Smooth muscle cell (in vitro differentiated cells): ENCODE measurements around the gene RAB10. TPM values are rescaled to one million over a fixed set of nuclear protein-coding genes. Genes with fewer than 3 reads are reported as not detected.
A peak's percentile ranks its signal among the peaks of the same experiment; 100 is the strongest.

ENCODE experiments used
- DNase-seq: peaks from one replicate; lab custom pipeline; 2025; ENCODE audit not compliant: unreplicated experiment; lab: John Stamatoyannopoulos, UW
- H2AFZ ChIP-seq: fragments of 200-600 bp; sonication (generic); 2 replicates; pipeline ENCODE4 v1.6.0; 2016; ENCODE audit warnings: antibody characterized with exemption, low read depth, mild to moderate bottlenecking
- H3F3A ChIP-seq: fragments of 200-600 bp; sonication (generic); 2 replicates; pipeline ENCODE4 v1.6.0; 2017; ENCODE audit warnings: antibody characterized with exemption, low read depth
- H3K27ac ChIP-seq: fragments of 200-600 bp; sonication (generic); 2 replicates; pipeline ENCODE4 v1.5.1; 2016; ENCODE audit warnings: low read depth, mild to moderate bottlenecking
- H3K27me3 ChIP-seq: fragments of 200-600 bp; sonication (generic); 2 replicates; pipeline ENCODE4 v1.6.1; 2016; ENCODE audit warnings: low read depth, mild to moderate bottlenecking
- H3K36me3 ChIP-seq: fragments of 200-600 bp; sonication (generic); 2 replicates; pipeline ENCODE4 v1.5.1; 2016; ENCODE audit warnings: low read depth
- H3K4me1 ChIP-seq: fragments of 200-600 bp; sonication (generic); 2 replicates; pipeline ENCODE4 v1.5.1; 2016; ENCODE audit warnings: low read depth
- H3K4me2 ChIP-seq: fragments of 200-600 bp; sonication (generic); 2 replicates; pipeline ENCODE4 v1.6.0; 2016; ENCODE audit warnings: mild to moderate bottlenecking
- H3K4me3 ChIP-seq: fragments of 200-600 bp; sonication (generic); 2 replicates; pipeline ENCODE4 v1.5.1; 2016; ENCODE audit warnings: mild to moderate bottlenecking
- H3K79me2 ChIP-seq: fragments of 200-600 bp; sonication (generic); 2 replicates; pipeline ENCODE4 v1.6.0; 2016; ENCODE audit warnings: low read depth, mild to moderate bottlenecking
- H3K9ac ChIP-seq: fragments of 200-600 bp; sonication (generic); 2 replicates; pipeline ENCODE4 v1.6.0; 2016; ENCODE audit warnings: low read depth
- H3K9me3 ChIP-seq: fragments of 200-600 bp; sonication (generic); replicated peaks from 2 replicates; pipeline ENCODE4 v1.5.1; 2016; ENCODE audit warnings: low read depth
- H4K20me1 ChIP-seq: fragments of 200-600 bp; sonication (generic); 2 replicates; pipeline ENCODE4 v1.6.0; 2016; ENCODE audit warnings: low read depth
- WGBS: methylation state at CpG from one replicate; pipeline ENCODE4 v1.1.7; 2016; ENCODE audit warnings: low lambda C conversion rate; 5-methylcytosine and 5-hydroxymethylcytosine counted together
- polyA plus RNA-seq: library from polyadenylated mRNA; unstranded; fragments of >200 nt; fragmentation: Nextera tagmentation; extraction: Ambion mirVana; gene quantifications from 2 replicates; pipeline ENCODE4 v1.2.1, GENCODE V29; 2016
- total RNA-seq: library from RNA; depleted of rRNA; stranded (reverse); fragments of >200 nt; gene quantifications from 2 replicates; pipeline ENCODE4 v1.2.3, GENCODE V29; 2014
- TF ChIP-seq, protein P1 (sequence below): fragments of 200-600 bp; sonication (generic); IDR thresholded peaks from 2 replicates; pipeline ENCODE4 v1.5.1; 2017; ENCODE audit warnings: borderline replicate concordance, mild to moderate bottlenecking, antibody characterized with exemption; ENCODE audit not compliant: insufficient read depth, poor library complexity, severe bottlenecking

RAB10 gene
- total RNA-seq (121 and 149 TPM in 2 replicates), polyA plus RNA-seq (101 and 111 TPM in 2 replicates)

DNA sequence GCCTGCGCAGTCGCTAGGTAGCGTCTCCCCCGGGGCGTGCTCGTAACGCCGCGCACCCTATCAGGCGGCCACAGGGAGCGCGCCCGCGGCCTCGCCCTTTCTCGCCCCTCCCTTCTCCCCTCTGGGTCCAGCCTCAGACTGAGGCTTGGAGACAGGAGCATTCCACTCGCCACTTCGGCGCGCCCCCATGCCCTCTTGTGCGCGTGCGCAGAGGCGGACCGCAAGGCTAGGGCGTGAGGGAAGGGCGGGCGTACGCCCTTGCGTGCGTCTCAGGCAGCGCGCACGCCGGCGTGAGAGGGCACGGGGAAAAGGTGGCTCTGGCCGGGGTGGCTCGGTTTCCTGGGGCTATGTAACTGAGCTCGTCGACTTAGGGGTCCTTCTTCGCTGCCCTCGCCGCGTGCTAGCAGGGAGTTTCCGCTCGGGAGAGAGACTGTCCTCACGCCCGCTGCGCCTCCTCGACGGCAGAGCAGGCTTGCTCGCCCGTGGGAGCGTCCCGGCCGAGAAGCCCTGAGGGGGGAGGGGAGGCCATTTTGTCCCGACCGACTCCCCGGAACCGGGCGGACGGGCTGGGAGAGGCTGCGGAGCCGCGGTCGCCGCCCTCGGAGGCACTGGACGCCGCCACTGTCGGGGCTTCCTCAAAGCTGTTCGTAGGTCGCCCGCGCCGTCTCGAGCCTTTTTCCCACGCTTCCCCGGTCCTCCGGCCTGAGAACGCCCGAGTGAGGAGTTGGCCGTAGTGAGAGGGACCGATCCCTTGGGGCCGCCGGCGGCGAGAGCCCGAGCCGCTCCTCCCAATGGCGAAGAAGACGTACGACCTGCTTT is at the start of gene RAB10:
TSS of gene RAB10 (plus strand) at position 267 of the 819 bp plus-strand sequence. CDS start at position 792, 525 bp downstream.
- Histone ChIP-seq H2AFZ (peak within 1 kb of the TSS; percentile 87), H3K4me3 (peak within 1 kb of the TSS; percentile 82), H3K27ac (peak within 1 kb of the TSS; percentile 86), H3F3A (no peaks in the 10 kb centered on the region), H3K9me3 (no peaks in the 10 kb centered on the region), H3K79me2 (peaks cover 49% of the 10 kb centered on the region), H4K20me1 (peaks cover 48% of the 10 kb centered on the region), H3K4me2 (peak within 1 kb of the TSS; percentile 91), H3K4me1 (peaks cover 5% of the 10 kb centered on the region), H3K9ac (peak within 1 kb of the TSS; percentile 84), H3K36me3 (no peaks in the 10 kb centered on the region), H3K27me3 (no peaks in the 10 kb centered on the region)
- TF ChIP-seq, protein P1, sequence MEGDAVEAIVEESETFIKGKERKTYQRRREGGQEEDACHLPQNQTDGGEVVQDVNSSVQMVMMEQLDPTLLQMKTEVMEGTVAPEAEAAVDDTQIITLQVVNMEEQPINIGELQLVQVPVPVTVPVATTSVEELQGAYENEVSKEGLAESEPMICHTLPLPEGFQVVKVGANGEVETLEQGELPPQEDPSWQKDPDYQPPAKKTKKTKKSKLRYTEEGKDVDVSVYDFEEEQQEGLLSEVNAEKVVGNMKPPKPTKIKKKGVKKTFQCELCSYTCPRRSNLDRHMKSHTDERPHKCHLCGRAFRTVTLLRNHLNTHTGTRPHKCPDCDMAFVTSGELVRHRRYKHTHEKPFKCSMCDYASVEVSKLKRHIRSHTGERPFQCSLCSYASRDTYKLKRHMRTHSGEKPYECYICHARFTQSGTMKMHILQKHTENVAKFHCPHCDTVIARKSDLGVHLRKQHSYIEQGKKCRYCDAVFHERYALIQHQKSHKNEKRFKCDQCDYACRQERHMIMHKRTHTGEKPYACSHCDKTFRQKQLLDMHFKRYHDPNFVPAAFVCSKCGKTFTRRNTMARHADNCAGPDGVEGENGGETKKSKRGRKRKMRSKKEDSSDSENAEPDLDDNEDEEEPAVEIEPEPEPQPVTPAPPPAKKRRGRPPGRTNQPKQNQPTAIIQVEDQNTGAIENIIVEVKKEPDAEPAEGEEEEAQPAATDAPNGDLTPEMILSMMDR, result no peak
- WGBS, result 1% methylated on average over 75 of the region's 94 CpGs
- peak; percentile 94 for DNase-seq

DNA sequence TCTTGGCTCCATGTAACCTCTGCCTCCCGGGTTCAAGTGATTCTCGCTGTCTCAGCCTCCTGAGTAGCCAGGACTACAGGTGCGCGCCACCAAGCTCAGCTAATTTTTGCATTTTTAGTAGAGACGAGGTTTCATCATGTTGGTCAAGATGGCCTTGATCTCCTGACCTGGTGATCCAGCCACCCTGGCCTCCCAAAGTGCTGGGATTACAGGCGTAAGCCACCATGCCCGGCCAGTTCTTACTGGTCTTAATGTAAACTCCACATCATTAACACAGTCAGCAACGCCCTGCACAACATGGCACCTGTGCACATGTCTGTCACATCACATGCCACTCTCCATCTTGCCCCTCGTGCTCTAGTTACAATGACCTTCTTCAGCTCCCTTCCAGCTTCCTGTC is 45.8 kb upstream of the RAB10 start:
- H3K4me1 ChIP-seq, result no peaks in the 10 kb centered on the region
- H3K4me2 ChIP-seq, result no peak overlapping the region
- no peak overlapping the region for H2AFZ ChIP-seq
- no peak overlapping the region for H3K9ac ChIP-seq
- H3K27ac ChIP-seq, result no peak overlapping the region
- H3K27me3 ChIP-seq, result no peaks in the 10 kb centered on the region
- TF ChIP-seq, protein P1, result no peak
- H3F3A ChIP-seq, result peaks cover 3% of the 10 kb centered on the region
- no peaks in the 10 kb centered on the region for H3K36me3 ChIP-seq
- no peaks in the 10 kb centered on the region for H3K79me2 ChIP-seq
- H3K4me3 ChIP-seq, result no peak overlapping the region
- no peak for DNase-seq
- WGBS, result 95% methylated on average over 9 of the region's 9 CpGs
- no peaks in the 10 kb centered on the region for H3K9me3 ChIP-seq
- no peaks in the 10 kb centered on the region for H4K20me1 ChIP-seq

DNA sequence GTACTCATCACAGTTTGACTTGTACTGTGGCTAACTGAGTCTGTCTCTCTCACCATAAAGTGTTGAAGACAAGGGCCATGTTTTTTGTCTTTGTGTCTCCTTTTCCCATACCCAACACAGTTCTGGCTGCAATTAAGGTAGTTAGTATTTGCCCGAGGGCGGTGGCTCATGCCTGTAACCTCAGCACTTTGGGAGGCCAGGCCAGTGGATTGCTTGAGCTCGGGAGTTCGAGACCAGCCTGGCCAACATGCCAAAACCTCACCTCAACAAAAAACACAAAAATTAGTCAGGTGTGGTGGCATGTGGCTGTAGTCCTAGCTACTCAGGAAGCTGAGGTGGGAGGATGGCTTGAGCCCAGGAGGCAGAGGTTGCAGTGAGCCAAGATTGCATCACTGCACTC is 44.7 kb upstream of the RAB10 start:
- no peaks in the 10 kb centered on the region for H4K20me1 ChIP-seq
- no peaks in the 10 kb centered on the region for H3K9me3 ChIP-seq
- H2AFZ ChIP-seq, result no peak overlapping the region
- DNase-seq, result no peak
- H3K4me2 ChIP-seq, result no peak overlapping the region
- 83% methylated on average over 4 of the region's 4 CpGs for WGBS
- no peak overlapping the region for H3K27ac ChIP-seq
- H3K4me3 ChIP-seq, result no peak overlapping the region
- TF ChIP-seq, protein P1, result no peak
- H3K36me3 ChIP-seq, result no peaks in the 10 kb centered on the region
- H3K79me2 ChIP-seq, result no peaks in the 10 kb centered on the region
- no peak overlapping the region for H3K9ac ChIP-seq
- H3F3A ChIP-seq, result no peaks in the 10 kb centered on the region
- H3K27me3 ChIP-seq, result no peaks in the 10 kb centered on the region
- no peaks in the 10 kb centered on the region for H3K4me1 ChIP-seq
